SU-DHL-6 (cell line): ENCODE results near the gene PALMD.

Experiments used
- H2AFZ ChIP-seq: fragments of 200-600 bp; sonication (generic); 2 replicates; pipeline ENCODE4 v1.6.1; 2014; ENCODE audit warnings: low read depth, mild to moderate bottlenecking, moderate library complexity, mixed read lengths, antibody characterized with exemption, low read length; ENCODE audit not compliant: severe bottlenecking
- H3F3A ChIP-seq: fragments of 200-600 bp; shearing (Covaris generic); 2 replicates; pipeline ENCODE4 v1.6.0; 2016; ENCODE audit warnings: antibody characterized with exemption, mild to moderate bottlenecking; ENCODE audit not compliant: insufficient read depth
- H3K27ac ChIP-seq: fragments of 200-600 bp; sonication (generic); 2 replicates; pipeline ENCODE4 v1.5.1; 2016; ENCODE audit warnings: low read depth, mild to moderate bottlenecking, low read length, moderate library complexity, mixed read lengths
- H3K27me3 ChIP-seq: fragments of 200-600 bp; sonication (generic), shearing (Covaris generic); 2 replicates; pipeline ENCODE4 v1.6.0; 2014; ENCODE audit warnings: mild to moderate bottlenecking, low read length
- H3K36me3 ChIP-seq: fragments of 200-600 bp; sonication (generic); 2 replicates; pipeline ENCODE4 v1.6.1; 2014; ENCODE audit warnings: mild to moderate bottlenecking, low read length, mixed read lengths
- H3K4me2 ChIP-seq: fragments of 300-600, 200-600 bp; shearing (Covaris generic), sonication (generic); 2 replicates; pipeline ENCODE4 v1.6.0; 2014; ENCODE audit warnings: low read length, low read depth, mild to moderate bottlenecking; ENCODE audit not compliant: poor library complexity, severe bottlenecking
- H3K4me3 ChIP-seq: fragments of 200-600 bp; sonication (generic); 2 replicates; pipeline ENCODE4 v1.5.1; 2014; ENCODE audit warnings: antibody characterized with exemption, low read length, mild to moderate bottlenecking, mixed read lengths; ENCODE audit not compliant: insufficient read depth, poor library complexity, severe bottlenecking
- H3K79me2 ChIP-seq: fragments of 200-600 bp; sonication (generic); 2 replicates; pipeline ENCODE4 v1.6.1; 2014; ENCODE audit warnings: mild to moderate bottlenecking, low read length, moderate library complexity; ENCODE audit not compliant: insufficient read depth
- H3K9ac ChIP-seq: fragments of 200-600 bp; sonication (generic); 2 replicates; pipeline ENCODE4 v1.7.0; 2014; ENCODE audit warnings: mild to moderate bottlenecking, low read length
- H3K9me2 ChIP-seq: fragments of 200-600 bp; sonication (generic); replicated peaks from 2 replicates; pipeline ENCODE4 v1.6.1; 2014; ENCODE audit warnings: low read length; ENCODE audit not compliant: insufficient read depth
- H3K9me3 ChIP-seq: fragments of 200-600 bp; sonication (generic); 2 replicates; pipeline ENCODE4 v1.6.1; 2014; ENCODE audit warnings: low read length, mixed read lengths; ENCODE audit not compliant: insufficient read depth
- H4K20me1 ChIP-seq: fragments of 200-600 bp; sonication (generic); 2 replicates; pipeline ENCODE4 v1.6.1; 2014; ENCODE audit warnings: low read depth, mild to moderate bottlenecking, antibody characterized with exemption, low read length, moderate library complexity, mixed read lengths
- CTCF ChIP-seq: fragments of 200-600 bp; sonication (generic); IDR thresholded peaks from one replicate; pipeline ENCODE4 v1.5.1; 2017; ENCODE audit warnings: antibody characterized with exemption, mild to moderate bottlenecking, low read length, moderate library complexity; ENCODE audit not compliant: insufficient read depth, poor library complexity, severe bottlenecking
- EZH2phosphoT487 ChIP-seq: fragments of 200-600 bp; sonication (generic), shearing (Covaris generic); conservative IDR thresholded peaks from 2 replicates; pipeline ENCODE4 v1.6.1; 2018; ENCODE audit warnings: mild to moderate bottlenecking, antibody characterized with exemption, low read length, moderate library complexity, mixed read lengths

PALMD gene

GRCh38 chr1:99659755-99660210 is 13.9 kb downstream of the PALMD start:
- no peak overlapping the region for H3K4me2 ChIP-seq
- H3K9me2 ChIP-seq, result no peaks in the 10 kb centered on the region
- no peak overlapping the region for H3K9ac ChIP-seq
- no peaks in the 10 kb centered on the region for H3K36me3 ChIP-seq
- TF ChIP-seq EZH2phosphoT487 (no peak), CTCF (no peak)
- H3K79me2 ChIP-seq, result no peaks in the 10 kb centered on the region
- H3K27me3 ChIP-seq, result no peaks in the 10 kb centered on the region
- no peak overlapping the region for H2AFZ ChIP-seq
- H3K27ac ChIP-seq, result no peak overlapping the region
- no peaks in the 10 kb centered on the region for H3K9me3 ChIP-seq
- H4K20me1 ChIP-seq, result no peaks in the 10 kb centered on the region
- H3F3A ChIP-seq, result no peaks in the 10 kb centered on the region
- H3K4me3 ChIP-seq, result no peak overlapping the region

GRCh38 chr1:99660496-99660895 is 14.6 kb downstream of the PALMD start:
- H3K4me2 ChIP-seq, result no peak overlapping the region
- H3K9me2 ChIP-seq, result no peaks in the 10 kb centered on the region
- no peaks in the 10 kb centered on the region for H3F3A ChIP-seq
- H2AFZ ChIP-seq, result no peak overlapping the region
- H3K36me3 ChIP-seq, result no peaks in the 10 kb centered on the region
- H3K4me3 ChIP-seq, result no peak overlapping the region
- no peaks in the 10 kb centered on the region for H3K27me3 ChIP-seq
- H3K9ac ChIP-seq, result no peak overlapping the region
- no peaks in the 10 kb centered on the region for H4K20me1 ChIP-seq
- H3K27ac ChIP-seq, result no peak overlapping the region
- no peaks in the 10 kb centered on the region for H3K9me3 ChIP-seq
- TF ChIP-seq CTCF (no peak), EZH2phosphoT487 (no peak)
- H3K79me2 ChIP-seq, result no peaks in the 10 kb centered on the region

GRCh38 chr1:99661780-99662179 is 15.9 kb downstream of the PALMD start:
- TF ChIP-seq EZH2phosphoT487, result no peak
- no peak for TF ChIP-seq CTCF
- no peaks in the 10 kb centered on the region for H3F3A ChIP-seq
- H2AFZ ChIP-seq, result no peak overlapping the region
- H3K9ac ChIP-seq, result no peak overlapping the region
- no peak overlapping the region for H3K27ac ChIP-seq
- H3K9me2 ChIP-seq, result no peaks in the 10 kb centered on the region
- no peak overlapping the region for H3K4me2 ChIP-seq
- H3K9me3 ChIP-seq, result no peaks in the 10 kb centered on the region
- H4K20me1 ChIP-seq, result no peaks in the 10 kb centered on the region
- H3K27me3 ChIP-seq, result no peaks in the 10 kb centered on the region
- H3K79me2 ChIP-seq, result no peaks in the 10 kb centered on the region
- H3K4me3 ChIP-seq, result no peak overlapping the region
- no peaks in the 10 kb centered on the region for H3K36me3 ChIP-seq
